Measurements from ENCODE around the gene CPLX3. TPM values are rescaled to one million over a fixed set of nuclear protein-coding genes. Genes with fewer than 3 reads are reported as not detected.

The CPLX3 gene
- not detected in 2 replicates for total RNA-seq

GRCh38 chr15:74826364-74826819 lies at the start of gene CPLX3:
TSS of gene CPLX3 (plus strand) at chr15:74826627. CDS start at chr15:74826704, 77 bp downstream.

GRCh38 chr15:74781431-74782258 lies 44.8 kb upstream of the CPLX3 start, which contains the start of gene CSK:
TSS of gene CSK (plus strand) at chr15:74782080. CDS start at chr15:74798298, 16,218 bp downstream.

GRCh38 chr15:74812533-74812932 lies 13.9 kb upstream of the CPLX3 start, which contains the start of gene LMAN1L:
TSS of gene LMAN1L (plus strand) at chr15:74812835. CDS start at chr15:74812855, 20 bp downstream.

GRCh38 chr15:74842581-74843444 lies 16.4 kb downstream of the CPLX3 start, which contains the start of gene ULK3:
TSS of gene ULK3 (minus strand) at chr15:74843156. CDS start at chr15:74843105, 51 bp downstream.

GRCh38 chr15:74873036-74873755 lies 46.8 kb downstream of the CPLX3 start, which contains the start of gene SCAMP2:
TSS of gene SCAMP2 (minus strand) at chr15:74873365. CDS start at chr15:74873255, 110 bp downstream.

Other genes with a start within 250 kb of the CPLX3 start
- 63.9 and 64.1 TPM in 2 replicates for gene CLK3, start 210.8 kb upstream of the CPLX3 start, total RNA-seq
- gene EDC3, start 130.6 kb upstream of the CPLX3 start, total RNA-seq: 15.8 and 16.1 TPM in 2 replicates
- 30.3 and 34.7 TPM in 2 replicates for gene CYP1A1, start 101.1 kb upstream of the CPLX3 start, total RNA-seq
- gene CYP1A2, start 77.8 kb upstream of the CPLX3 start, total RNA-seq: not detected in 2 replicates
- 30.0 and 30.9 TPM in 2 replicates for gene CSK, start 44.5 kb upstream of the CPLX3 start, total RNA-seq
- not detected in 2 replicates for gene LMAN1L, start 13.8 kb upstream of the CPLX3 start, total RNA-seq
- gene ULK3, start 16.5 kb downstream of the CPLX3 start, total RNA-seq: 33.4 and 36.1 TPM in 2 replicates
- gene SCAMP2, start 46.7 kb downstream of the CPLX3 start, total RNA-seq: 71.6 and 77.7 TPM in 2 replicates
- gene MPI, start 63.4 kb downstream of the CPLX3 start, total RNA-seq: 35.4 and 42.9 TPM in 2 replicates
- 21.5 and 21.8 TPM in 2 replicates for gene FAM219B, start 80.2 kb downstream of the CPLX3 start, total RNA-seq
- 199 and 206 TPM in 2 replicates for gene COX5A, start 111.4 kb downstream of the CPLX3 start, total RNA-seq
- gene RPP25, start 130.1 kb downstream of the CPLX3 start, total RNA-seq: 24.3 and 27.0 TPM in 2 replicates
- gene SCAMP5, start 168.9 kb downstream of the CPLX3 start, total RNA-seq: 3.6 and 4.3 TPM in 2 replicates
- gene PPCDC, start 197.0 kb downstream of the CPLX3 start, total RNA-seq: 19.5 and 28.9 TPM in 2 replicates